ENCODE measurements around the gene C7orf25.
A peak's percentile ranks its signal among the peaks of the same experiment; 100 is the strongest.

Gene C7orf25

GRCh38 chr7:42911454-42912447 is at the start of gene C7orf25:
Gene C7orf25, minus strand, starts transcription at chr7:42912070. Its CDS starts 1,170 bp downstream, at chr7:42910900.
- peak; percentile 92 for DNase-seq (ENCODE audit: low read depth, low spot score)

GRCh38 chr7:42961170-42961569 is 49.3 kb upstream of the C7orf25 start:
- no peak for DNase-seq (ENCODE audit: low read depth, low spot score)

GRCh38 chr7:42960762-42961161 is 48.9 kb upstream of the C7orf25 start:
- no peak for DNase-seq (ENCODE audit: low read depth, low spot score)

- DNase-seq (ENCODE audit: low read depth, low spot score) = no peak
Observed at GRCh38 chr7:42959549-42959948, 47.7 kb upstream of the C7orf25 start.

- DNase-seq (ENCODE audit: low read depth, low spot score) = no peak
Observed at GRCh38 chr7:42956062-42956461, 44.2 kb upstream of the C7orf25 start.

GRCh38 chr7:42953994-42954393 is 42.1 kb upstream of the C7orf25 start:
- no peak for DNase-seq (ENCODE audit: low read depth, low spot score)

GRCh38 chr7:42952328-42952727 is 40.5 kb upstream of the C7orf25 start:
- no peak for DNase-seq (ENCODE audit: low read depth, low spot score)

- no peak for DNase-seq (ENCODE audit: low read depth, low spot score)
Observed at GRCh38 chr7:42950417-42950816, 38.5 kb upstream of the C7orf25 start.

- DNase-seq (ENCODE audit: low read depth, low spot score) = no peak
Observed at GRCh38 chr7:42947521-42947920, 35.7 kb upstream of the C7orf25 start.

- DNase-seq (ENCODE audit: low read depth, low spot score) = no peak
Observed at GRCh38 chr7:42946627-42946950, 34.7 kb upstream of the C7orf25 start.

GRCh38 chr7:42945821-42946626 is 34.2 kb upstream of the C7orf25 start:
- no peak for DNase-seq (ENCODE audit: low read depth, low spot score)

GRCh38 chr7:42940985-42941847 is 29.3 kb upstream of the C7orf25 start:
- DNase-seq (ENCODE audit: low read depth, low spot score) = peak; percentile 58

- no peak for DNase-seq (ENCODE audit: low read depth, low spot score)
Observed at GRCh38 chr7:42939457-42940240, 27.8 kb upstream of the C7orf25 start.

- DNase-seq (ENCODE audit: low read depth, low spot score) = no peak
Observed at GRCh38 chr7:42935861-42936260, 24.0 kb upstream of the C7orf25 start.

- DNase-seq (ENCODE audit: low read depth, low spot score) = no peak
Observed at GRCh38 chr7:42934291-42934690, 22.4 kb upstream of the C7orf25 start.

- no peak for DNase-seq (ENCODE audit: low read depth, low spot score)
Observed at GRCh38 chr7:42932811-42933591, 21.1 kb upstream of the C7orf25 start.

GRCh38 chr7:42931834-42932651 is 20.2 kb upstream of the C7orf25 start, which contains the start of the genes MRPL32 and PSMA2:
Gene MRPL32, plus strand, starts transcription at chr7:42932376. Its CDS starts 11 bp downstream, at chr7:42932387.
Gene PSMA2, minus strand, starts transcription at chr7:42932174. Its CDS starts 16 bp downstream, at chr7:42932158.
- DNase-seq (ENCODE audit: low read depth, low spot score) = peak; percentile 94

GRCh38 chr7:42931447-42931833 is 19.6 kb upstream of the C7orf25 start:
- peak; percentile 10 for DNase-seq (ENCODE audit: low read depth, low spot score)

- DNase-seq (ENCODE audit: low read depth, low spot score) = no peak
Observed at GRCh38 chr7:42930889-42931288, 19.0 kb upstream of the C7orf25 start.
